ENCODE measurements around the gene PCK2. TPM values are rescaled to one million over a fixed set of nuclear protein-coding genes. Genes with fewer than 3 reads are reported as not detected.

PCK2 gene
- total RNA-seq, 1 experiment from 2014 or later: 48.9 TPM

GRCh38 chr14:24136684-24137528 is 42.8 kb downstream of the PCK2 start:
- peaks cover 10% of the 10 kb centered on the region for H3K23me2 ChIP-seq (ENCODE audit: insufficient read length, low read depth, low read length, poor library complexity, severe bottlenecking)
- no peaks in the 10 kb centered on the region for H3K27me3 Mint-ChIP-seq (ENCODE audit: low read depth)
- no peaks in the 10 kb centered on the region for H3K4me1 ChIP-seq (ENCODE audit: insufficient read depth, low read length)
- no peak overlapping the region for H4K8ac ChIP-seq (replicated peaks; ENCODE audit: insufficient read length, low read depth, low read length)
- H3K56ac ChIP-seq (ENCODE audit: insufficient read length, low read depth, low read length): no peak overlapping the region
- peak overlapping the region in 2 of 3 experiments; percentile 53 to 75; a peak in 2 of 7 replicates for H3K27ac Mint-ChIP-seq
- no peak overlapping the region for H3K18ac ChIP-seq (ENCODE audit: insufficient read length, low read depth, low read length)
- H2BK20ac ChIP-seq (ENCODE audit: low read depth, low read length, poor library complexity, severe bottlenecking): no peak overlapping the region
- H3K79me2 ChIP-seq (ENCODE audit: insufficient read depth, low read length): peaks cover 3% of the 10 kb centered on the region; the same call in 1 of the 2 replicates
- no peak overlapping the region for H2BK15ac ChIP-seq (ENCODE audit: low read depth, low read length)
- no peak for DNase-seq
- H3T11ph ChIP-seq (ENCODE audit: low read length): no peak overlapping the region
- H3K27me3 ChIP-seq (ENCODE audit: insufficient read depth, low read length): no peaks in the 10 kb centered on the region
- H3K23ac ChIP-seq (ENCODE audit: insufficient read length, low read depth, low read length): no peak overlapping the region
- H3K14ac ChIP-seq (ENCODE audit: insufficient read depth, low read length): no peak overlapping the region
- H3K9me3 Mint-ChIP-seq: 0 out of 5 replicates have a peak, but pooled peaks cover 0 to 2% of the 10 kb centered on the region in 2 experiments
- H3K4me2 ChIP-seq (ENCODE audit: insufficient read depth, insufficient read length, low read length): peak overlapping the region; percentile 58
- no peak overlapping the region for H2AFZ ChIP-seq (ENCODE audit: low read length)
- no CpG with 5 or more reads among the region's 13 CpGs for WGBS (ENCODE audit: extremely low coverage, insufficient read length, low lambda C conversion rate)
- H3K27ac ChIP-seq (ENCODE audit: insufficient read length, low read depth, low read length): no peak overlapping the region
- no peak overlapping the region for H3K9ac ChIP-seq (ENCODE audit: extremely low read depth, insufficient read length, low read length)
- H3K79me1 ChIP-seq (ENCODE audit: insufficient read depth, low read depth, low read length, poor library complexity, severe bottlenecking): peaks cover 2% of the 10 kb centered on the region
- peaks cover 22 to 34% (median 27%) of the 10 kb centered on the region in 3 experiments for H3K36me3 Mint-ChIP-seq (ENCODE audit: insufficient read depth in 1 of 3, low read depth in 3 of 3)
- H4K20me1 ChIP-seq (ENCODE audit: control insufficient read depth, insufficient read depth, insufficient read length): no peaks in the 10 kb centered on the region
- H4K5ac ChIP-seq (ENCODE audit: insufficient read length, low read depth, low read length): no peak overlapping the region
- peak overlapping the region; percentile 82 to 85 for H3K4me3 Mint-ChIP-seq
- no peak overlapping the region for H2BK12ac ChIP-seq (ENCODE audit: insufficient read length, low read depth, low read length)
- TF ChIP-seq, protein P1, sequence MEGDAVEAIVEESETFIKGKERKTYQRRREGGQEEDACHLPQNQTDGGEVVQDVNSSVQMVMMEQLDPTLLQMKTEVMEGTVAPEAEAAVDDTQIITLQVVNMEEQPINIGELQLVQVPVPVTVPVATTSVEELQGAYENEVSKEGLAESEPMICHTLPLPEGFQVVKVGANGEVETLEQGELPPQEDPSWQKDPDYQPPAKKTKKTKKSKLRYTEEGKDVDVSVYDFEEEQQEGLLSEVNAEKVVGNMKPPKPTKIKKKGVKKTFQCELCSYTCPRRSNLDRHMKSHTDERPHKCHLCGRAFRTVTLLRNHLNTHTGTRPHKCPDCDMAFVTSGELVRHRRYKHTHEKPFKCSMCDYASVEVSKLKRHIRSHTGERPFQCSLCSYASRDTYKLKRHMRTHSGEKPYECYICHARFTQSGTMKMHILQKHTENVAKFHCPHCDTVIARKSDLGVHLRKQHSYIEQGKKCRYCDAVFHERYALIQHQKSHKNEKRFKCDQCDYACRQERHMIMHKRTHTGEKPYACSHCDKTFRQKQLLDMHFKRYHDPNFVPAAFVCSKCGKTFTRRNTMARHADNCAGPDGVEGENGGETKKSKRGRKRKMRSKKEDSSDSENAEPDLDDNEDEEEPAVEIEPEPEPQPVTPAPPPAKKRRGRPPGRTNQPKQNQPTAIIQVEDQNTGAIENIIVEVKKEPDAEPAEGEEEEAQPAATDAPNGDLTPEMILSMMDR (conservative IDR thresholded peaks at IDR 0.05): no peak
- H4K91ac ChIP-seq (ENCODE audit: insufficient read length, low read depth, low read length): no peak overlapping the region
- H3K4me1 Mint-ChIP-seq: peaks cover 30 to 33% of the 10 kb centered on the region in 2 experiments
- no peak overlapping the region for H2BK120ac ChIP-seq (ENCODE audit: low read depth, low read length, poor library complexity, severe bottlenecking)
- H2AK5ac ChIP-seq (ENCODE audit: insufficient read length, low read length): no peak overlapping the region
- H3K9me3 ChIP-seq (ENCODE audit: control insufficient read depth, low read depth, low read length): no peaks in the 10 kb centered on the region
- no peak overlapping the region for H3K4ac ChIP-seq (ENCODE audit: low read depth, low read length)
- no peak overlapping the region for H2BK5ac ChIP-seq (ENCODE audit: insufficient read length, low read length)

Data from H9 (cell line).